Activated CD8-positive, alpha-beta T cell treated with anti-CD3 and anti-CD28 coated beads for 36 hours (primary cell): ENCODE results near the gene FRMD8. TPM values are rescaled to one million over a fixed set of nuclear protein-coding genes. Genes with fewer than 3 reads are reported as not detected.

Experiments used
- ATAC-seq: fragments of 200-7000 bp; cut with Tn5 transposase; one replicate; pipeline ENCODE4 v1.10.0; 2021; ENCODE audit warnings: mild to moderate bottlenecking, moderate library complexity
- CTCF ChIA-PET: fragments of 350-600 bp; sonication (Branson Sonifier 250); formaldehyde crosslinking; loops from one replicate; lab custom pipeline; 2021; ENCODE audit warnings: antibody characterized with exemption; lab: Charles Lee
- POLR2A ChIA-PET: fragments of 350-600 bp; sonication (Branson Sonifier 250); formaldehyde crosslinking; loops from one replicate; lab custom pipeline; 2021; ENCODE audit warnings: antibody characterized with exemption; lab: Charles Lee
- DNase-seq: peaks from one replicate; pipeline ENCODE4 v3.0.0-alpha.2; 2020
- H3K27ac Mint-ChIP-seq: one replicate; pipeline ENCODE4 v1.8.0; 2021; ENCODE audit warnings: mild to moderate bottlenecking, mixed read lengths
- H3K27me3 Mint-ChIP-seq: one replicate; pipeline ENCODE4 v1.8.0; 2021; ENCODE audit warnings: mixed read lengths
- H3K36me3 Mint-ChIP-seq: one replicate; pipeline ENCODE4 v1.8.0; 2021; ENCODE audit warnings: low read depth, mixed read lengths
- H3K4me1 Mint-ChIP-seq: one replicate; pipeline ENCODE4 v1.8.0; 2021; ENCODE audit warnings: low read depth, mixed read lengths
- H3K4me3 Mint-ChIP-seq: one replicate; pipeline ENCODE4 v1.8.0; 2021; ENCODE audit warnings: mild to moderate bottlenecking, moderate library complexity, mixed read lengths
- H3K9me3 Mint-ChIP-seq: one replicate; pipeline ENCODE4 v1.8.0; 2021; ENCODE audit warnings: mixed read lengths
- intact Hi-C: fragments of 100-400 bp; cut with micrococcal nuclease; formaldehyde crosslinking; loops from one replicate; pipeline ENCODE4 v1.10.0; 2022
- total RNA-seq, 2 experiments: library from RNA; stranded (reverse); gene quantifications; one replicate each; pipeline ENCODE4 v1.2.3, GENCODE V29; 2021
- TF ChIP-seq, protein P1 (sequence below): fragments of 200-600 bp; IDR thresholded peaks from one replicate; pipeline ENCODE4 v1.8.0; 2022; ENCODE audit warnings: antibody characterized with exemption, mild to moderate bottlenecking

The FRMD8 gene
- total RNA-seq, 2 experiments from 2014 or later = 26.8 to 33.3 TPM

- Mint-ChIP-seq H3K4me3 (peak overlapping the region; percentile 89), H3K9me3 (no peaks in the 10 kb centered on the region), H3K4me1 (peaks cover 46% of the 10 kb centered on the region), H3K27ac (peak overlapping the region; percentile 98), H3K36me3 (peaks cover 74% of the 10 kb centered on the region), H3K27me3 (peaks cover 8% of the 10 kb centered on the region)
- peak; percentile 61 for DNase-seq
- peak; percentile 20 for ATAC-seq
- ChIA-PET CTCF (interaction anchor here (0.8 to 15.1 kb wide), 4 partner anchors 10 to 77 kb away, joined by 3 to 448 read pairs (median 8); partner anchors contain the start of gene MALAT1), POLR2A (interaction anchor here (0.7 to 21.0 kb wide), 16 partner anchors 9 to 648 kb away, joined by 3 to 4842 read pairs (median 14); partner anchors contain the start of genes FAM89B, FRMD8, MALAT1 and NEAT1)
- TF ChIP-seq, protein P1, sequence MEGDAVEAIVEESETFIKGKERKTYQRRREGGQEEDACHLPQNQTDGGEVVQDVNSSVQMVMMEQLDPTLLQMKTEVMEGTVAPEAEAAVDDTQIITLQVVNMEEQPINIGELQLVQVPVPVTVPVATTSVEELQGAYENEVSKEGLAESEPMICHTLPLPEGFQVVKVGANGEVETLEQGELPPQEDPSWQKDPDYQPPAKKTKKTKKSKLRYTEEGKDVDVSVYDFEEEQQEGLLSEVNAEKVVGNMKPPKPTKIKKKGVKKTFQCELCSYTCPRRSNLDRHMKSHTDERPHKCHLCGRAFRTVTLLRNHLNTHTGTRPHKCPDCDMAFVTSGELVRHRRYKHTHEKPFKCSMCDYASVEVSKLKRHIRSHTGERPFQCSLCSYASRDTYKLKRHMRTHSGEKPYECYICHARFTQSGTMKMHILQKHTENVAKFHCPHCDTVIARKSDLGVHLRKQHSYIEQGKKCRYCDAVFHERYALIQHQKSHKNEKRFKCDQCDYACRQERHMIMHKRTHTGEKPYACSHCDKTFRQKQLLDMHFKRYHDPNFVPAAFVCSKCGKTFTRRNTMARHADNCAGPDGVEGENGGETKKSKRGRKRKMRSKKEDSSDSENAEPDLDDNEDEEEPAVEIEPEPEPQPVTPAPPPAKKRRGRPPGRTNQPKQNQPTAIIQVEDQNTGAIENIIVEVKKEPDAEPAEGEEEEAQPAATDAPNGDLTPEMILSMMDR = no peak
- intact Hi-C loops = loop anchor here (2.0 to 5.0 kb wide), 4 partner anchors 44 to 146 kb away; partner anchors contain the start of genes FAM89B, SLC25A45 and ZNRD2
Measured at GRCh38 chr11:65425971-65426838, 39.8 kb downstream of the FRMD8 start.

DNA sequence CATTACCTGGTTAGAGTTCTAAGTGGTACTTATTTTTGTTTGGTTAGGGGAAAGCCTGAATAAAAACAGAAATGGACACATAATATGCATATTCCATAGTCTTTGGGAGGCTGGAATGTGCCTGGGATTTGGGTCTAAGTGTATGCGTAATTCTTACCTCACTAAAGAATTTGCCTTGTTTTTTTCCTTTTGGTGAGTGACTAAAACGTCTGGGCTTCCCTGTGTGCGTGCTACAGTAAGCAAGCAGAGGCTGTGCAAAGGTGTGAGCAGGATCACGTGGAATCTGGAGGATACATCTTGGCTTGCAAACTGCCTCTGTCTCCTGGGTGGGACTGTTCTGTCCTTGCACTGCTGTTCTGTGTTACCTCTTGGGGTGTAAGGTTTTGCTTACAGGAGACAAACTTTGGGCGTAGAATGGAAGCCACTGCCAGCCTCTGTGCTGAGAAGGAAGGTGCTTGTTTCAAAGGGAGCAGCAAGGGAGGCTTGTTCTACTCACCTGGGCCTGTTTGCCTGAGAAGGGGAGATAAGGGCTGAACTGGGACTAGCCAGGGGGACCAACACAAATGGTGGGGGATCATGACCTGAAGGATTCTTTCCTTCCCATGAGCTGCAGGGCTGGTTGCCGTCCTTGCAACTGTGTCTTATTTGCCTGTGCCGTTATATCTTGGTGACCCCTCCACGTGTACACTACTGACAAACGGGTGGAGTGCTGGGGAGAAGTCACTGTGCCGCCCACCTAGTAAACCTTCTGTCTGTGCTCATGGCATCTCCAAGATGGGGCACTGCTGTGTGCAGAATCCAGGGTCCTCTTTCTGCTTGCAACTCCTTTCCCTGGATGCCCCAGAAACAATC lies 40.6 kb downstream of the FRMD8 start:
- H3K27ac Mint-ChIP-seq = peak overlapping the region; percentile 98
- ChIA-PET CTCF (interaction anchor here (2.3 to 15.1 kb wide), 2 partner anchors 11 to 76 kb away, joined by 8 to 448 read pairs; partner anchors contain the start of gene MALAT1), POLR2A (interaction anchor here (0.8 to 21.0 kb wide), 9 partner anchors 9 to 76 kb away, joined by 3 to 4842 read pairs (median 41); partner anchors contain the start of genes FRMD8, MALAT1, NEAT1 and SLC25A45)
- H3K4me1 Mint-ChIP-seq = peaks cover 54% of the 10 kb centered on the region
- H3K4me3 Mint-ChIP-seq = peak overlapping the region; percentile 89
- ATAC-seq = peak; percentile 4
- intact Hi-C loops = loop anchor here (2.0 to 5.0 kb wide), 3 partner anchors 45 to 145 kb away; partner anchors contain the start of genes FAM89B, SLC25A45 and ZNRD2
- H3K36me3 Mint-ChIP-seq = peaks cover 77% of the 10 kb centered on the region
- DNase-seq = peak; percentile 66
- H3K9me3 Mint-ChIP-seq = no peaks in the 10 kb centered on the region
- H3K27me3 Mint-ChIP-seq = peaks cover 8% of the 10 kb centered on the region
- TF ChIP-seq, protein P1 = no peak

DNA sequence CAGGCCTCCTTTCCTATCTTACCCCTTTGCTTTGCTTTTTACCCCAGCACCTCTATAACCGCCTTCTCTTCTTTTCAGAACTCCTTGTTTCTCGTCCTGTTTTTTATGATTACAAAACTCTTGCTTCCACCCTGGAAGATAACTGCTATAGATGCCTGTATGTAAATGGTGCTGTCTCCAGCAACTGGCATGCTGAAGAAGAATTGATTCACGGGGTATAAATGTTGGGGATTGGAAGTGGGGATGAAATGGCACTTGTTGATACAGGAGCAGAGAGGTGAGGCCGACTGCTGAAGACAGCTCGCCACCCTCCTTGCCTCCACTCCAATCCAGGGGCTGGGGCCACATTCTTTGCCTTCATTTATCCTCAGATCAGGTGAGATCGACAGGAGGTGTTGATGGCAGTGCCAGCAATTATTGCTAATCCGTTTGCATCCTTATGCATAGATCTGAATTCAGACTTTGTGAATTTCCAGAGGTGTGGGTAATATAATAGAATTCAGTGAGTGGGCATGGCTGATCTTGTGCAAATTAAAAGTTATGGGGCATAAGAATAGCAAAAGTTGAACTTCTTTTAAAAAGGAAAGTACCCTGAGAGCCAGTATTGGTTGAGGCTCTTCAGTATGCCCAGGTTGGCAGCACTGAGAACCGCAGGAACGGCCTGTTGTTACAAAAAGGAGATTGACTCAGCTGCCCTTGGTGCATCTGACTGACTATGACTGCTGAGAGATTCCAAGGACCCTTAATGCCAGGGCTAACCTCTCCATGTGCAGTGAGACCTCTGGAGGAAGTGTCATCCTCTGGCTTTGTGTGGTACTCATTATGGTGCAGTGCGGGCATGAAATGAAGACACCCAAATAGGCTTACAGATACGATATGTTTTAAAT lies 41.5 kb downstream of the FRMD8 start:
- Mint-ChIP-seq H3K4me3 (peak overlapping the region; percentile 89), H3K4me1 (peaks cover 63% of the 10 kb centered on the region), H3K27me3 (peaks cover 3% of the 10 kb centered on the region), H3K9me3 (no peaks in the 10 kb centered on the region), H3K36me3 (peaks cover 76% of the 10 kb centered on the region), H3K27ac (peak overlapping the region; percentile 98)
- ChIA-PET POLR2A (interaction anchor here (0.5 to 21.0 kb wide), 8 partner anchors 8 to 75 kb away, joined by 3 to 4842 read pairs (median 96); partner anchors contain the start of genes FRMD8, MALAT1, NEAT1 and SLC25A45), CTCF (interaction anchor here (1.4 to 2.3 kb wide), 2 partner anchors 8 to 12 kb away, joined by 4 to 8 read pairs; no protein-coding TSS in a partner anchor)
- peak; percentile 2 for ATAC-seq
- DNase-seq = peak; percentile 65
- TF ChIP-seq, protein P1 = no peak
- intact Hi-C loops = loop anchor here (2.0 to 5.0 kb wide), 3 partner anchors 46 to 144 kb away; partner anchors contain the start of genes FAM89B, SLC25A45 and ZNRD2

- ATAC-seq (no peak), DNase-seq (peak; percentile 35)
- Mint-ChIP-seq H3K27me3 (peaks cover 2% of the 10 kb centered on the region), H3K36me3 (peaks cover 72% of the 10 kb centered on the region), H3K9me3 (no peaks in the 10 kb centered on the region), H3K4me3 (peak overlapping the region; percentile 89), H3K27ac (peak overlapping the region; percentile 98), H3K4me1 (peaks cover 68% of the 10 kb centered on the region)
- ChIA-PET POLR2A (interaction anchor here (0.5 to 21.0 kb wide), 4 partner anchors 12 to 75 kb away, joined by 3 to 4842 read pairs (median 286); partner anchors contain the start of genes MALAT1 and NEAT1), CTCF (interaction anchor here (1.4 to 2.3 kb wide), 2 partner anchors 9 to 12 kb away, joined by 4 to 8 read pairs; no protein-coding TSS in a partner anchor)
- intact Hi-C loops = loop anchor here (5.0 kb wide), 2 partner anchors 46 to 144 kb away; partner anchors contain the start of genes FAM89B, SLC25A45 and ZNRD2
- TF ChIP-seq, protein P1 = no peak
Measured at GRCh38 chr11:65428578-65429067, 42.2 kb downstream of the FRMD8 start.
